C1 segment of cervical spinal cord (tissue), 14 donors: ENCODE results near the gene SH3RF3.

Experiments
- DNase-seq, 14 donors: peaks; one replicate each; lab custom pipeline; 2025; lab: John Stamatoyannopoulos, UW

Gene SH3RF3

GRCh38 chr2:109387778-109388469, 258.9 kb downstream of the SH3RF3 start:
- no peak for DNase-seq

- no peak for DNase-seq
Measured at GRCh38 chr2:109391243-109391642, 262.2 kb downstream of the SH3RF3 start.

- DNase-seq, result no peak
Measured at GRCh38 chr2:109392140-109392539, 263.1 kb downstream of the SH3RF3 start.

GRCh38 chr2:109392816-109393661, 264.0 kb downstream of the SH3RF3 start:
- peak in 1 of 14 donors; percentile 5 for DNase-seq

- DNase-seq, result no peak
Measured at GRCh38 chr2:109393662-109393972, 264.6 kb downstream of the SH3RF3 start.

- no peak for DNase-seq
Measured at GRCh38 chr2:109395494-109396201, 266.6 kb downstream of the SH3RF3 start.

- DNase-seq, result no peak
Measured at GRCh38 chr2:109396202-109397180, 267.5 kb downstream of the SH3RF3 start.

- no peak for DNase-seq
Measured at GRCh38 chr2:109397893-109398292, 268.9 kb downstream of the SH3RF3 start.

GRCh38 chr2:109398366-109399015, 269.5 kb downstream of the SH3RF3 start:
- no peak for DNase-seq

GRCh38 chr2:109399066-109399465, 270.1 kb downstream of the SH3RF3 start:
- DNase-seq, result no peak

GRCh38 chr2:109400102-109400501, 271.1 kb downstream of the SH3RF3 start:
- DNase-seq, result no peak

GRCh38 chr2:109401370-109401769, 272.4 kb downstream of the SH3RF3 start:
- no peak for DNase-seq

- DNase-seq, result no peak
Measured at GRCh38 chr2:109402180-109402579, 273.2 kb downstream of the SH3RF3 start.

GRCh38 chr2:109402980-109403840, 274.2 kb downstream of the SH3RF3 start:
- no peak for DNase-seq

GRCh38 chr2:109403841-109404201, 274.8 kb downstream of the SH3RF3 start:
- no peak for DNase-seq

- DNase-seq, result no peak
Measured at GRCh38 chr2:109404681-109405080, 275.7 kb downstream of the SH3RF3 start.

- DNase-seq, result no peak
Measured at GRCh38 chr2:109405873-109406272, 276.9 kb downstream of the SH3RF3 start.

GRCh38 chr2:109406301-109406700, 277.3 kb downstream of the SH3RF3 start:
- DNase-seq, result no peak

GRCh38 chr2:109407276-109408042, 278.5 kb downstream of the SH3RF3 start:
- no peak for DNase-seq
